ENCODE measurements around the gene PRSS12. TPM values are rescaled to one million over a fixed set of nuclear protein-coding genes. Genes with fewer than 3 reads are reported as not detected.

PRSS12 gene
- total RNA-seq, 1 experiment from 2014 or later, result 13.8 TPM

- Histone ChIP-seq H3K36me3 (ENCODE audit: control insufficient read depth in 1 of 2, insufficient read depth in 2 of 2, low read length in 2 of 2) (peaks cover 5 to 21% of the 10 kb centered on the region in 2 experiments; a peak in 3 of 4 replicates), H3K79me2 (ENCODE audit: insufficient read depth, low read length) (peaks cover 18% of the 10 kb centered on the region), H3K9me2 (ENCODE audit: insufficient read depth) (no peaks in the 10 kb centered on the region), H3K9ac (ENCODE audit: low read length) (peak overlapping the region; percentile 95), H3K27ac (ENCODE audit: low read depth, low read length) (peak overlapping the region; percentile 84), H3K27me3 (ENCODE audit: insufficient read depth, low read length) (no peaks in the 10 kb centered on the region), H3K4me3 (replicated peaks in 1 of 2; ENCODE audit: low read depth in 1 of 2, low read length in 2 of 2) (peak overlapping the region; percentile 70 to 98), H2AFZ (ENCODE audit: low read depth, low read length, poor library complexity, severe bottlenecking) (peak overlapping the region; percentile 13), H3K4me2 (ENCODE audit: low read length) (peak overlapping the region; percentile 95), H3K9me3 (ENCODE audit: control insufficient read depth in 1 of 2, insufficient read depth in 1 of 2, low read depth in 1 of 2, low read length in 2 of 2) (no peaks in the 10 kb centered on the region), H4K20me1 (ENCODE audit: insufficient read depth) (peaks cover 4% of the 10 kb centered on the region; the same call in 1 of the 2 replicates), H3K4me1 (ENCODE audit: control insufficient read depth in 1 of 2, insufficient read depth in 2 of 2, low read length in 2 of 2) (peaks cover 6 to 21% of the 10 kb centered on the region in 2 experiments; a peak in 3 of 4 replicates)
- ChIA-PET POLR2A (interaction anchor here (0.6 kb wide), 1 partner anchor 34 kb away, joined by 3 read pairs; no protein-coding TSS in a partner anchor), CTCF (no interaction called here), RAD21 (ENCODE audit: low non-redundant PET in 1 of 2, low total read pairs in 2 of 2, uncharacterized antibody in 2 of 2, unreplicated experiment in 2 of 2) (no interaction called here)
- peak; percentile 91 for ATAC-seq
- intact Hi-C loops (cut with micrococcal nuclease), result no loop called here
- DNase-seq (ENCODE audit: low read depth, low spot score), result peak; percentile 91
- no TSS peak for BruUV-seq (replicated peaks)
- TF ChIP-seq ZFX (IDR thresholded peaks at IDR 0.05), result peak; percentile 92
- TF ChIP-seq, protein P1, sequence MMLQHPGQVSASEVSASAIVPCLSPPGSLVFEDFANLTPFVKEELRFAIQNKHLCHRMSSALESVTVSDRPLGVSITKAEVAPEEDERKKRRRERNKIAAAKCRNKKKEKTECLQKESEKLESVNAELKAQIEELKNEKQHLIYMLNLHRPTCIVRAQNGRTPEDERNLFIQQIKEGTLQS (IDR thresholded peaks at IDR 0.05), result no peak
- TF ChIP-seq EGR1 (IDR thresholded peaks at IDR 0.05; ENCODE audit: low read depth), result peak; percentile 91
- no peak for TF ChIP-seq EZH2 (IDR thresholded peaks at IDR 0.05)
- no peak for TF ChIP-seq CBX3 (IDR thresholded peaks at IDR 0.05; ENCODE audit: low read depth)
- no peak for TF ChIP-seq SRF (IDR thresholded peaks at IDR 0.05; ENCODE audit: low read depth)
- peak; percentile 58; the same call in 1 of the 2 replicates for TF ChIP-seq SP1 (IDR thresholded peaks at IDR 0.05; ENCODE audit: low read depth)
- no peak for TF ChIP-seq ZNF274 (IDR thresholded peaks at IDR 0.05; ENCODE audit: low read depth, low read length)
- TF ChIP-seq MAX (IDR thresholded peaks at IDR 0.05), result peak; percentile 95
- no peak for TF ChIP-seq JUND (IDR thresholded peaks at IDR 0.05)
- TF ChIP-seq EZH2phosphoT487 (IDR thresholded peaks at IDR 0.05; ENCODE audit: borderline replicate concordance), result no peak
- TF ChIP-seq, protein P2, sequence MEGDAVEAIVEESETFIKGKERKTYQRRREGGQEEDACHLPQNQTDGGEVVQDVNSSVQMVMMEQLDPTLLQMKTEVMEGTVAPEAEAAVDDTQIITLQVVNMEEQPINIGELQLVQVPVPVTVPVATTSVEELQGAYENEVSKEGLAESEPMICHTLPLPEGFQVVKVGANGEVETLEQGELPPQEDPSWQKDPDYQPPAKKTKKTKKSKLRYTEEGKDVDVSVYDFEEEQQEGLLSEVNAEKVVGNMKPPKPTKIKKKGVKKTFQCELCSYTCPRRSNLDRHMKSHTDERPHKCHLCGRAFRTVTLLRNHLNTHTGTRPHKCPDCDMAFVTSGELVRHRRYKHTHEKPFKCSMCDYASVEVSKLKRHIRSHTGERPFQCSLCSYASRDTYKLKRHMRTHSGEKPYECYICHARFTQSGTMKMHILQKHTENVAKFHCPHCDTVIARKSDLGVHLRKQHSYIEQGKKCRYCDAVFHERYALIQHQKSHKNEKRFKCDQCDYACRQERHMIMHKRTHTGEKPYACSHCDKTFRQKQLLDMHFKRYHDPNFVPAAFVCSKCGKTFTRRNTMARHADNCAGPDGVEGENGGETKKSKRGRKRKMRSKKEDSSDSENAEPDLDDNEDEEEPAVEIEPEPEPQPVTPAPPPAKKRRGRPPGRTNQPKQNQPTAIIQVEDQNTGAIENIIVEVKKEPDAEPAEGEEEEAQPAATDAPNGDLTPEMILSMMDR (IDR thresholded peaks at IDR 0.05 in 2 of 3, conservative IDR thresholded peaks at IDR 0.05 in 1 of 3; ENCODE audit: borderline replicate concordance in 1 of 3, insufficient read depth in 1 of 3, low read depth in 2 of 3, low read length in 2 of 3), result no peak
- no peak for TF ChIP-seq FOSL1 (IDR thresholded peaks at IDR 0.05; ENCODE audit: low read depth)
- no peak; the same call in 1 of the 2 replicates for TF ChIP-seq SIN3A (IDR thresholded peaks at IDR 0.05; ENCODE audit: low read depth)
- TF ChIP-seq POLR2A (IDR thresholded peaks at IDR 0.05; ENCODE audit: borderline replicate concordance, extremely low read depth, insufficient read depth, insufficient read length), result peak; percentile 97
- no peak for TF ChIP-seq ELF1 (IDR thresholded peaks at IDR 0.05; ENCODE audit: borderline replicate concordance, low read depth)
- TF ChIP-seq POLR2AphosphoS5 (IDR thresholded peaks at IDR 0.05; ENCODE audit: low read depth, low read length), result peak; percentile 98
- TF ChIP-seq YY1 (IDR thresholded peaks at IDR 0.05; ENCODE audit: extremely low read depth, insufficient replicate concordance, low read depth, low read length), result peak; percentile 46
- TF ChIP-seq TCF7L2 (IDR thresholded peaks at IDR 0.05; ENCODE audit: borderline replicate concordance, extremely low read depth, insufficient read depth, insufficient read length), result no peak
- no peak for TF ChIP-seq REST (IDR thresholded peaks at IDR 0.05; ENCODE audit: low read depth)
- TF ChIP-seq CEBPB (IDR thresholded peaks at IDR 0.05; ENCODE audit: low read depth), result no peak
Measured at GRCh38 chr4:118278473-118279274, 74.1 kb downstream of the PRSS12 start.
